Neural cell (in vitro differentiated cells): ENCODE data around the gene MICB. TPM values are rescaled to one million over a fixed set of nuclear protein-coding genes. Genes with fewer than 3 reads are reported as not detected.

Experiments used
- H2AFZ ChIP-seq: fragments of 200-600, 300-800 bp; sonication (generic), shearing (Covaris generic); 2 replicates; pipeline ENCODE4 v1.6.0; 2014; ENCODE audit warnings: low read depth, mild to moderate bottlenecking, antibody characterized with exemption, low read length, moderate library complexity
- H3F3A ChIP-seq: fragments of 200-600 bp; shearing (Covaris generic); 2 replicates; pipeline ENCODE4 v1.6.1; 2016; ENCODE audit warnings: mild to moderate bottlenecking, moderate library complexity, mixed read lengths, antibody characterized with exemption, low read length; ENCODE audit not compliant: insufficient read depth, poor library complexity, severe bottlenecking
- H3K27ac ChIP-seq: fragments of 200-600, 300-800 bp; sonication (generic), shearing (Covaris generic); 2 replicates; pipeline ENCODE4 v1.5.1; 2014; ENCODE audit warnings: mild to moderate bottlenecking, low read length, moderate library complexity
- H3K27me3 ChIP-seq: fragments of 300-800, 200-600 bp; sonication (generic), shearing (Covaris generic); 2 replicates; pipeline ENCODE4 v1.6.0; 2014; ENCODE audit warnings: mild to moderate bottlenecking, low read depth, low read length, moderate library complexity; ENCODE audit not compliant: insufficient read depth
- H3K36me3 ChIP-seq: fragments of 300-800, 200-600 bp; sonication (generic), shearing (Covaris generic); 2 replicates; pipeline ENCODE4 v1.5.1; 2014; ENCODE audit warnings: mild to moderate bottlenecking, antibody characterized with exemption, low read length, moderate library complexity; ENCODE audit not compliant: insufficient read depth
- H3K4me2 ChIP-seq: fragments of 300-800, 200-600 bp; sonication (generic), shearing (Covaris generic); 2 replicates; pipeline ENCODE4 v1.6.0; 2014; ENCODE audit warnings: mild to moderate bottlenecking, low read length
- H3K4me3 ChIP-seq: fragments of 300-800, 200-600 bp; sonication (generic), shearing (Covaris generic); 2 replicates; pipeline ENCODE4 v1.5.1; 2014; ENCODE audit warnings: mild to moderate bottlenecking, low read length, moderate library complexity
- H3K79me2 ChIP-seq: fragments of 200-600 bp; shearing (Covaris generic); replicated peaks from 2 replicates; pipeline ENCODE4 v1.6.0; 2014; ENCODE audit warnings: mild to moderate bottlenecking, low read length, moderate library complexity; ENCODE audit not compliant: insufficient read depth
- H3K9ac ChIP-seq: fragments of 300-800, 200-600 bp; sonication (generic), shearing (Covaris generic); 2 replicates; pipeline ENCODE4 v1.6.1; 2016; ENCODE audit warnings: mild to moderate bottlenecking, low read length, mixed read lengths
- H3K9me2 ChIP-seq: fragments of 200-600 bp; shearing (Covaris generic); 2 replicates; pipeline ENCODE4 v1.6.1; 2016; ENCODE audit warnings: mild to moderate bottlenecking, low read length, mixed read lengths; ENCODE audit not compliant: insufficient read depth
- H3K9me3 ChIP-seq: fragments of 200-600, 300-800 bp; sonication (generic), shearing (Covaris generic); 2 replicates; pipeline ENCODE4 v1.6.1; 2016; ENCODE audit warnings: mild to moderate bottlenecking, mixed run types, low read length, moderate library complexity, mixed read lengths
- H4K20me1 ChIP-seq: fragments of 200-600 bp; shearing (Covaris generic); 2 replicates; pipeline ENCODE4 v1.6.1; 2016; ENCODE audit warnings: mild to moderate bottlenecking, mixed run types; ENCODE audit not compliant: insufficient read depth
- CTCF ChIP-seq: fragments of 450-650 bp; IDR thresholded peaks from 2 replicates; pipeline ENCODE4 v1.5.1; 2014; ENCODE audit warnings: antibody characterized with exemption, mild to moderate bottlenecking, moderate library complexity; ENCODE audit not compliant: poor library complexity, severe bottlenecking
- EP300 ChIP-seq: fragments of 450-650 bp; conservative IDR thresholded peaks from 2 replicates; pipeline ENCODE4 v1.6.1; 2014; ENCODE audit warnings: antibody characterized with exemption, mild to moderate bottlenecking, moderate library complexity; ENCODE audit not compliant: poor library complexity, severe bottlenecking
- EZH2 ChIP-seq: fragments of 200-600, 300-800 bp; shearing (Covaris generic), sonication (generic); IDR thresholded peaks from 2 replicates; pipeline ENCODE4 v1.6.1; 2014; ENCODE audit warnings: antibody characterized with exemption, low read length, borderline replicate concordance, mild to moderate bottlenecking; ENCODE audit not compliant: insufficient read depth, poor library complexity, severe bottlenecking
- MXI1 ChIP-seq: fragments of 450-650 bp; conservative IDR thresholded peaks from 2 replicates; pipeline ENCODE4 v1.6.1; 2014; ENCODE audit warnings: antibody characterized with exemption, mild to moderate bottlenecking; ENCODE audit not compliant: poor library complexity, severe bottlenecking
- POLR2AphosphoS5 ChIP-seq: IDR thresholded peaks from 2 replicates; pipeline ENCODE4 v1.6.1; 2012
- RAD21 ChIP-seq: fragments of 450-650 bp; conservative IDR thresholded peaks from 2 replicates; pipeline ENCODE4 v1.6.1; 2014; ENCODE audit warnings: antibody characterized with exemption, mild to moderate bottlenecking, moderate library complexity
- SMC3 ChIP-seq: fragments of 450-650 bp; conservative IDR thresholded peaks from 2 replicates; pipeline ENCODE4 v1.6.1; 2014; ENCODE audit warnings: antibody characterized with exemption, mild to moderate bottlenecking, moderate library complexity; ENCODE audit not compliant: poor library complexity
- TAF1 ChIP-seq: IDR thresholded peaks from 2 replicates; pipeline ENCODE4 v1.6.1; 2012; ENCODE audit warnings: low read depth
- polyA plus RNA-seq: library from polyadenylated mRNA; depleted of rRNA; stranded (reverse); fragments of >200 nt; gene quantifications from 2 replicates; pipeline ENCODE4 v1.2.3, GENCODE V29; 2014

Gene MICB
- polyA plus RNA-seq, 1 donor from 2014 or later: not detected

DNA sequence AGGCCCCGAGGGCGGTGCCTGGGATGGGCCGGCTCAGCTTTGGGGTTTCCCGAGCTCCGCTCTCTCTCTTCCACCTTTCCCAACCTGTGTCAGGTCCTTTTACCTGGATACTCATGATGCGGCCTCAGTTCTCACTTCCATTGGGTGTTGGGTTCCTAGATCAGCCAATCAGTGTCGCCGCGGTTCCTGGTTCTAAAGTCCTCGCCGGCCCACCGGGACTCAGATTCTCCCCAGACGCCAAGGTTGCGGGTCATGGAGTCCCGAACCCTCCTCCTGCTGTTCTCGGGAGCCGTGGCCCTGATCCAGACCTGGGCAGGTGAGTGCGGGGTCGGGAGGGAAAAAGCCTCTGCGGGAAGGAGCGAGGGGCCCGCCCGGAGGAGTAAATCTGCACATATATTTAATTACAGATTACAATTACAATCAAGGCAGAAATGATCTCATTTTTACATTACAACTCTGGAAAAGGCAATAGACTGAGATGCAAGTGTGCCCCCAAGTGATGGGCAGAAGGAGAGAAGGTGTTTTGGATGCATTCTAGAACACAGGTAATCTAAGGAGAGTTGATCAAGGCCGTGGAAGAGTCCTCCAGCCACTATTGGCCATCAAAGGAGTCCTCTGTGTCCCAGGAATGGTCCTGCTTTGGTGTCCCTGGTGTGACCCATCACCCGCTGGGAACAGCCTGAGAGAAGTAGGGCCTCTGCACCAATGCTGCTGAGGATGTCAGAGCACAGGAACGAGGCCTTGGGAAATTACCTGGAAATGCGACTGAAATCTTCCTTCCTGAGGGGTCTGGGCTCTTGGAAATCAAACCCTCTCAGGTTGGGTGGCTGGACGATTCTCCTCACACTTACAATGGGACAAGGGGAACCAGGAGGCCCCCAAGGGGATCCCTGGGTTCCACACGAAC lies 34.7 kb upstream of the MICB start:
- TF ChIP-seq TAF1 (no peak), SMC3 (no peak), EP300 (no peak), RAD21 (no peak)
- Histone ChIP-seq H3F3A (no peaks in the 10 kb centered on the region), H4K20me1 (no peaks in the 10 kb centered on the region), H3K4me3 (peak overlapping the region; percentile 57), H3K4me2 (no peak overlapping the region), H3K36me3 (no peaks in the 10 kb centered on the region), H3K79me2 (no peaks in the 10 kb centered on the region), H3K9me2 (no peaks in the 10 kb centered on the region), H3K9ac (no peak overlapping the region), H3K9me3 (no peaks in the 10 kb centered on the region), H2AFZ (no peak overlapping the region), H3K27me3 (no peaks in the 10 kb centered on the region), H3K27ac (no peak overlapping the region)

- no peaks in the 10 kb centered on the region for H3K36me3 ChIP-seq
- H3K27me3 ChIP-seq: no peaks in the 10 kb centered on the region
- H3K4me3 ChIP-seq: no peak overlapping the region
- no peaks in the 10 kb centered on the region for H4K20me1 ChIP-seq
- H3F3A ChIP-seq: no peaks in the 10 kb centered on the region
- H3K9me2 ChIP-seq: no peaks in the 10 kb centered on the region
- H2AFZ ChIP-seq: no peak overlapping the region
- no peaks in the 10 kb centered on the region for H3K79me2 ChIP-seq
- H3K4me2 ChIP-seq: no peak overlapping the region
- no peak overlapping the region for H3K9ac ChIP-seq
- TF ChIP-seq CTCF (no peak), EZH2 (no peak), RAD21 (no peak), MXI1 (no peak), SMC3 (no peak), POLR2AphosphoS5 (no peak), EP300 (no peak)
- no peak overlapping the region for H3K27ac ChIP-seq
- H3K9me3 ChIP-seq: no peaks in the 10 kb centered on the region
These were observed 33.4 kb upstream of the MICB start for GRCh38 chr6:31464252-31465184.

DNA sequence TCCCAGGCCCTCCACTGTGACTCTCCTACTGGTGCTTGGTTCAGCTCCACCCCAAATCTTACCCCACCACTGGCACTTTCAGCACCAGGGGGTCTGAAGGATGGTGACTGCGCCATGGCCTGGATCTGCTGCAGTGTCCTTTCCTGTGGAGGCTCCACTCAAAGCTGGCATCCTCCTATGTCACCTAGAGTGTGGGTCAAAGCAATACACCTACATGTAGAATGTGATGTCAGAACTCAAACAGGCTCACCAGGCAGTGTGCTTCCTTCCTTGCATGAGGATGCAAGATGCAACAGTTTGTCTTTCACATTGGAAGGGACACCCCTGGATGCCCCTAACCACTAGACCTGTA lies 32.8 kb upstream of the MICB start:
- no peak overlapping the region for H3K4me2 ChIP-seq
- H3K9me3 ChIP-seq: no peaks in the 10 kb centered on the region
- no peaks in the 10 kb centered on the region for H3K79me2 ChIP-seq
- no peaks in the 10 kb centered on the region for H3K27me3 ChIP-seq
- H3F3A ChIP-seq: no peaks in the 10 kb centered on the region
- H4K20me1 ChIP-seq: no peaks in the 10 kb centered on the region
- H3K9ac ChIP-seq: no peak overlapping the region
- H3K4me3 ChIP-seq: no peak overlapping the region
- no peaks in the 10 kb centered on the region for H3K9me2 ChIP-seq
- H3K36me3 ChIP-seq: no peaks in the 10 kb centered on the region
- no peak overlapping the region for H2AFZ ChIP-seq
- H3K27ac ChIP-seq: no peak overlapping the region
- TF ChIP-seq SMC3 (no peak), POLR2AphosphoS5 (no peak)
